Measurements from ENCODE around the gene GRIK4.
"Not testable (repeated sequence)": the region's sequence is repeated elsewhere in the genome, so short reads cannot be mapped to it uniquely, and the experiment has no call there.

Gene GRIK4

DNA sequence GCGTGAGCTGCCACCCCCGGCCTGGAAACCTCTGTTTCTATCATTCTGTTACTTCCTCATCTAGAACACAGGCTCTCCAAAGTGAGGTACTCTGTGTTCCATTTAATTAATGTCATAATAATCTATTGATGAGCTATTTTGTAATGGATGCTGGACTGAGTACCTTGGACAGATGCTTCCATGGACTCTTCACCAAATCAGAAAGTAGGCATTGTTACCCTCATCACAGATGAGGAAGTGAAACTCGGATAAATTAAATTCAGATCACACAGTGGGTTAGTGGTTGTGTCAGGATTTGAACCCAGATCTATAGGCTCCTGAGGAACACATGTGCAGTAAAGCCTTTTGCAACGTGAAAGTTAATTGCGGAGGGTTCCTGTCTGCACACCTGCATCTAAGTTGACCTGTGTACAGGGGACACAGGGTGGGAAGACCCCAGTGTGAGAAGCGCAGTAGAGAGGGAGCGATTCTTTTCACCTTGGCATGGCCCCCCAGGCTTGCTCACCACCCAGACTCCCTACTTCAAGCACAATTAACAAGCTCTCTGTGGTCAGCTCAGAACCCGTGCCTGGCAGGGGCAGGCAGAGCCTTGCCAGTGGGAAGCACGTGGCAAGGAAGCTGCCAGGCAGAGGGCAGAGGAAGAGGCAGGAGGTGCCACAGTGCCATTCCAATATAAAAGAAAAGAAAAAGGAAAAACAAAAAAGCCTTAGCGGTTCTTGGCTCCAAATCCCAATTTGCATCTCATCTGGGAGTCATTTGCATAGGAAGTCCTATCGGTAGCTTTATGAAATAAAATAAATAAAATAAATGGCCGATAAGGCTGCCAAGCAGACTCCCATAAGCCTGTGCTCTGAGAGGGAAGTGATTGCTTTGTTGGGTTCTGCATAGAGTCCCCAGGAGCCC, 239.3 kb downstream of the GRIK4 start:
- DNase-seq = no peak

DNA sequence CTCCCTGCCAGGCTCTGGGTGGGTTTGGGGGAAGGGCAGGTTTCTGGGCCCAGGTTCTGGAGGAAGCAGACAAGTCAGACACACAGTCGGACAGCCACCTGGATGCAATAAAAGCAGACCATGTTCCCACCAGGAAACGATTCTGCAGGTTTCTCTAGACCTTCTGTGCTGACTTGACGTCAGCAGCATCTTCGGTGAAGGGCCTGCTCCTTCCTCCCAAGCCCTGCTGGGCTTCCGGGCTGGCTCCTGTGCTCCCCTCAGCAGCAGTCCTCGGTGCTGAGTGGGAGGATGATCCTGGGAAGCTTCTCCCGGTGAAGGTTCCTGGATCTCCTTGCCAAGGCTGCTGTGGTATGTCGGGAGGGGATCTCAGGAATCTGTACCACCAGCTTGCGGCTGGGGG, 240.0 kb downstream of the GRIK4 start:
- no peak for DNase-seq

DNA sequence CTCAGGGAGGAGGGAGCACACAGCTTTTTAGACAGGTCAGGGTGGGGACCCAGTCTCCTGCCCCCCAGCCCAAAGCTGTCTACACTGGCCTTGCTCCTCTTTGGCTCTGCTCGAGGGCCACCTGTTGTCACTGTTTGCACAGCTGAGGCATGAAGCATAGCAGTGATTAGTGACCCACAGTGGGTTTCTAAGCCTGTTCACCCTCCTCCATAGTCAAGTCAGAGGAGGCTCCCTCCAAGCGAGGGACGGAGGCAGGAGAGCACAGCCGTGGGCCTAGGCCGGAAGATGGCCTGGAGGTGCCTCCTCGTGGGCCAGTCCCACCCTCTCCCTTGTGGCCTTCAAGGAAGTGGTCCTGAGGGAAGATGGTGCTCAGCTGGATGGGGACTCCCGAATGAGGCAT, 241.1 kb downstream of the GRIK4 start:
- DNase-seq = no peak

DNA sequence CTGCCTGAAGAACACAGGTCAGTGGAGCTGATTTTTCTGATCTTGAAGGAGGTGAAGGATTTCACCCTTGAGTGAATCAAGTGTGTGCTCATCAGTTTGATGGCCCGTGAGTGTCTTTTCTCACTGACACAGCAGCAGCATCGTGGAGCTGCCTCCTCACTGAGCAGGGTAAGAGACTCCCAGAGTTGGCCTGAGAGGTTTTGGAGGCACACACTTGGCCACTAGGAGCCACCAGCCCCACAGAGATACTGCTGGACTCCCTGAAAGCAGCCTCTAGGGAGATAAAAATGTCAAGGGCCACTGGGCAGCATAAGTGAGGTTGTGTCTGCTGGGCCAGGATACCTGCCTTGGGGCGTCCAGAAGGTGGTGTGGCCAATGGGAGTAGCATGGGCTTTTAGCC, 245.4 kb downstream of the GRIK4 start:
- no peak for DNase-seq

DNA sequence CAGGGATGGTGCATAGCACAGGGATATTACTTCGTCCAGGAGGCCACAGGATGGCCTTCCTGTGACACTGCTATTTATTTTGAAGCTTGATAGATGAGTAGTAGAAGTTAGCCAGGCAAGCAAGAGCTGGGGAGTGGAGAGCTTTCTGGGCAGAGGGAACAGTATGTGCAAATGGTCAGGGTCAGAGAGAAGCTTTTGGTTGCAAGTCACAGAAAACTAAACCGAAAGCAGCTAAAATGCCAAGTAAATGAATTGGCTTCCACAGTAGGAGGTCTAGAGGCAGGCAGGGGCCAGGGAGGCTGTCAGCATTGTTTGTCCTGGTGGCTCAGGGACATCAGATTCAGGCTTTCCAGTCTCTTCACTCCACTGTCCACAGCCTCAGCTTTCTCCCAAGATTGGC, 247.5 kb downstream of the GRIK4 start:
- DNase-seq = no peak

DNA sequence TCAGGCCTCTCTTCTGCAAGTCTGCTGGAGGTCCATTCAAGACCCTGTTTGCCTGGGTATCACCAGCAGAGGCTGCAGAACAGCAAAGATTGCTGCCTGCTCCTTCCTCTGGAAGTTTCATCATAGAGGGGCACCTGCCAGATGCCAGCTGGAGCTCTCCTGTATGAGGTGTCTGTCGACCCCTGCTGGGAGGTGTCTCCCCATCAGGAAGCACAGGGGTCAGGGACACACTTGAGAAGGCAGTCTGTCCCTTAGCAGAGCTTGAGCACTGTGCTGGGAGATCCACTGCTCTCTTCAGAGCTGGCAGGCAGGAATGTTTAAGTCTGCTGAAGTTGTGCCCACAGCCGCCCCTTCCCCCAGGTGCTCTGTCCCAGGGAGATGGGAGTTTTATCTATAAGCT, 254.2 kb downstream of the GRIK4 start:
- DNase-seq = not testable (repeated sequence)

DNA sequence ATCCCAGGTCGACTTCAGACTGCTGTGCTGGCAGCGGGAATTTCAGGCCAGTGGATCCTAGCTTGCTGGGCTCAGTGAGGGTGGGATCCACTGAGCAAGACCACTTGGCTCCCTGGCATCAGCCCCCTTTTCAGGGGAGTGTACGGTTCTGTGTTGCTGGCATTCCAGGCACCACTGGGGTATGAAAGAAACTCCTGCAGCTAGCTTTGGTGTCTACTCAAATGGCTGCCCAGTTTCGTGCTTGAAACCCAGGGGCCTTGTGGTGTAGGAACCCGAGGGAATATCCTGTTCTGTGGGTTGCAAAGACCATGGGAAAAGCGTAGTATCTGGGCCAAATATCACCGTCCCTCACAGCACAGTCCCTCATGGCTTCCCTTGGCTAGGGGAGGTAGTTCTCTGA, 254.8 kb downstream of the GRIK4 start:
- DNase-seq = no peak

DNA sequence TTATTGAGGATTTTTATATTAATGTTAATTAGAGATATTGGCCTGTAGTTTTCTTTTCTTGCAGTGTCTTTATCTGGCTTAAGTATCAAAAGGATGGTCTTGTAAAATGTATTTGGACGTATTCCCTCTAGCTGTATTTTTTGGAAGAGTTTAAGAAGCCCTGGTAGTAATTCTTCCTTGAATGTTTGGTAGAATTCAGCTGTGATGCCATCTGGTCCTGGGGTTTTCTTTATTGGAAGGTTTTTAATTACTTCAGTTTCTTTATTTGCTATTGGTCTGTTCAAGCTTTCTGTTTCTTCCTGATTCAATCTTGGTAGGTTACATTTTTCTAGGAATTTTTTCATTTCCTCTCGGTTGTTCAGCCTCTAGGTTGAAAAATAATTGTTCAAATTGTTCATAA, 257.4 kb downstream of the GRIK4 start:
- no peak for DNase-seq

DNA sequence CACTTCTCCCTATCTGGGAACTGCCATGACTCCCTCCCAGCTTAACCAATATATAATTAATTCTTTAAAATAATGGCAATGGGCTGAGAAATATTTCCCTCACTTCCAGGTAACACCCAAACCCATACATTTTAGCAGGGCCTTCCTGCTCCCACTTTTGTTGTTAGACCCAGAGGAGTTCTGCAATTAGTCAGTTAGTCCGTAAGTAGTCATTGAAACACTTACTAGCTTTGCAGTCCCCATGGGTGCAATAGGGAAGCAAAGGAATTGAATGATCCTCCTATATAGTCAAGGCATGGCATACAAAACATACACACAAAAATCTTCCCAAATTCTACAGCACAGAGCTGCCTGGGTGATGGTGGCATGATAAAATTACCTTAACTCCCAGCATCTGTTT, 258.4 kb downstream of the GRIK4 start:
- no peak for DNase-seq

DNA sequence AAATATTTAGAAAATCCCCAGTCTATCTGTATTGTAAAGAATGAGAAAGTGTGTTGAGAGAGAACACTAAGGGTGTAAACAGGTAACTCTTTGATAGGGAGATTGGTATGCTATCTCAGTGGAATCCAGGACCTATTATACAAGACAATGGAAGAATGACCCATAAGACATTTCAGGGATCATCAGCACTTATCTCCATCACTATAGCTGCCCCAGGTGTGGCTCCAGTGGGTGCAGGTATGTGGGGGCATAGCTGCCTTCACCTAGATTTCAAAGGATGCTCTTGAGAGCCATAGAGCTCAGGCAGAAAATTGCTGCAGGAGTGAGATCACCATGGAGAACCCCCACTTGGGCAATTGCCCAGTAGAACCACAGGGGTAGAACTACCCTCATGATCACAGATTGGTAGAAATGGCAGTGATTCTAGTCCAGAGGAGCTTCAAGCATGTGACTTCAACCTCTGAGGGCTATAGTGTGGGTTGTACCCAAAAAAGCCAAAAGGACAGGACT, 260.1 kb downstream of the GRIK4 start:
- DNase-seq = no peak

DNA sequence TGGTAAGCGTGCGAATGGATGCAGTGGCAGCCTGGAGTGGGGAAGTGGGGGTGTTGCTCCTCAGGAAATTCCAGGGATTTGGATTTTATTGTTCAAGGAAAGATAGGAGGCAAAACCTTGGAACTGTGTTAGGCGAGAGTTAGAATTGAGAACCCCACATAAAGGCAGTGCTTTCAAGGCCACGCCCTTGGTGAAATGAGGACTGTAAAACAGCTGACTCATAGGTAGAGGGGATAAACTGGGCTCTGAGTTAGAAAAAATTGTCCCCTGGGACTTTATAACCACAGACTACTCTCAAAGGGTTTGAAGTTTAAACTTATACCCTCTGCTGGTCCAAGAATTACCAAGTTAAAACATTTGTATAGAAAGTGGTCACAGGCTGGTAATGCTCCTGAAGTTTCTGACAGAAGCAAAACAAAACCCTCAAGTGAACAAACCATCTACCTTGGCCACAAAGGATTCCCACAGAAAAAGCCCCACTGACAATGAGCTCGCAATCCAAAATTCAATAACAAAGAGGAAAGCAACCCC, 262.0 kb downstream of the GRIK4 start:
- DNase-seq = no peak

DNA sequence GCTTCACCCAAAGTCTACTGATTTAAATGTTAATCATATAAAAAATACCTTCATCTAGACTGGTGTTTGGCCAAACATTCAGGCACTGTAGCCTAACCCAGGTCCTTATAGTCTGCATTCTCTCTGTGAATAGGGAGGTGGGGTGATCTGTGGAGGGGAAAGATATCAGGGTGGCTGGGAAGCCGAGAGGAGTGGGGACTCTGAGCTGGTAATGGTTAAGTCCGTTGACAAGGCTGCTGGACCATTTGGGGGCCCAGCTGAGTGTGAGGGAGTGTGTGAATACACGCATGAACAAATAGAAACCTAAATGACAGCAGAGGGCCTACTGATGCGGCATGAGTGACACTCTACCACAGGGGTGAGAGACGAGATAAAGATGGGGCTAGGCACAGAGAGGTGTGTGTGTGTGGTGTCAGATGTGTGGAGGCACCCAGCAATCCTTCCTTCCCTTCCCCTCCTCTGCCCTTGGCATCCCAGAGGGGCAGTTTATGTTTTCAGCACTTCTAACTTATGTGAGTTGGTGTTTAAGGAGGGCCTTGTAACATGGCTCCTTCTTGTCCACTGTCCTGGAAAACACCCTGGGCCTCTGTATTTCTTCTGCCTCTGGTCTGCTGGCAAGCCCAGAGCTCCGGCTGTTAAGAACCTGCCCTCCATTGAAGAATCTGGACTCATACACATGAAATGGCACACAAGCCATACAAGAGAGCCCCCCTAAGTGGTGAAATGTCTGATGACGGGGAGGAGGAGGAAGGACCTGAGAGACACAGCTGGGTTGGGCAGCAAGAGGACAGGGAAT, 263.2 kb downstream of the GRIK4 start:
- DNase-seq = no peak

DNA sequence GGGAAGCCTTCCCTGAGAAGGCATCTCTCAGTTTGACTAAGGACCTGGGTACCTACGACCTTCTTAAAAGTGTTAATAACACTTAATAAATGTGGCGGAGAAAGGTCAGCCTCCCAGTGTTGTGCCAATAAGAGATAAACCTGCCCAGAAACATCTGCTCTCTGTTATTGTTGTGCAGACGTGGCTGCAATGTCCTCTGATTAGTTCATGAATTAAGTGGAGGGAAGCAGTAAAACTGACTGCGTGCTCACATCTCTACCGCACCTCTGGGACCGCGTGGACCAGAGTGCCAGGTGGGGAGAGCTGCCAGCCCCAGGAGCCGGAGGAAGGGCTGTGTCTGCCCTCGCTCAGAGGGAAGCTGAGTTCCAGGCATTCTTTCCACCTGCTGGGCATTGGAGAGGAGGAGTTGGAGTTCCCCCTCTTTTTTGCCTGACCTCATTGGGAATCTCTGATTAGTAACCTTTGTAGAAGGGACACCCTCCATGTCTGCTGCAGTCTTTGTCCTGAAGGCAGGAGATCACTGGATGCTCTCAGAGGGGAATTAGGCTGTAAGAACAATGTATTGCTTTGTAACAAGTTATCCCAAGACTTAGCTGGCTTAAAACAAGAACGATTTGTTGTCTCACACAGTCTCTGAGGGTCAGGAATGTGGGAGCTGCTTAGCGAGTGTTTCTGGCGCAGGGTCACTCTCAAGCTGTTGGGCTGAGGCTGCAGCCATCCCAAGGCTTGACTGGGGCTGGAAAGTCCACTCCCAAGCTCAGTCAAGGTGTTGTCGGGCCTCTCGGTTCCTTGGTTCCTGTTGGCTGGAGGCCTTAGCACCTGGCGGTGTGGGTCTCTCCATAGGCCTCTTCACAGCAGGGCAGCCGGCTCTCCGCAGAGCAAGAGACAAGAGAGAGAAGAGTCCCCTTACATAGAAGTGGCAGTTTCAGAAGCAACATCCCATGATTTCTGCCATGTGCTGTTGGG, 264.7 kb downstream of the GRIK4 start:
- no peak for DNase-seq

DNA sequence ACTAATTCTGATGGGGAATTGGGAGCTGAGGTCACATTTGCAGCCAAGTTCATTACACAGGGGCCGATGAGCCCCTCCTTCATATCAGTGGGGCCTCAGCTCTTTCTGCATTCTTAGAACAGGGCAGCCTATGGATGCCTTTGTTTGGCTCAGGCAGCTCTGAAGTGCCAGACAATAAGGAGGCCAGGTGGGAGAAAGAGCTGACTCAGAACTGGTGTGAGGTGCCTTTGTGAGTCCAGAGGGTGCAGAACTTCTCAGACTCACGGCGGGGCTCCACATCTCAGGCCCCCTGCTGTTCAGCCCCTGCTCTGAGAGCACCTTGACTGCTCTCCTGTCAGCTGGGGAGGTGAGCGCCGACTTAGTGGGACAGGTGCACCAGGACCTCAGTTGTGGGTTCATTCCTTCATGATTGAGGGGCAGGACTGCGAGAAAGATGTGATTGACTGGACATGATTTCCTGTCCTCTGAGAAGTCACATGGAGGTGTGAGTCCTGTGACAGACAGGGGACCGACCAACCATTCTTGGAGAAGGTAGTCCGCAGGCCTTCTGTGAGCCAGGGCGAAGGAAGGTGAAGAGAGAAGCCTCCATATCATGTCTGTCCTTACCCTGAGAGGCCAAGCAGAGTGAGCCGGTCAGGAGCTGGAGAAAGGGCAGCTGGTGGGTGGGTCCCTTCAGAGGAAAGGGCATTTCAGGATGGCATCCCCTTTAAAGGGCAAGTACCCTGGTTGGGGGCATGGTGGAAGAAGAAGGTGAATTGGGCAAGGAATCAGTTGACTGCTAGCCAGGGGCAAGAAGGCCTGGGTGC, 267.3 kb downstream of the GRIK4 start:
- no peak for DNase-seq

DNA sequence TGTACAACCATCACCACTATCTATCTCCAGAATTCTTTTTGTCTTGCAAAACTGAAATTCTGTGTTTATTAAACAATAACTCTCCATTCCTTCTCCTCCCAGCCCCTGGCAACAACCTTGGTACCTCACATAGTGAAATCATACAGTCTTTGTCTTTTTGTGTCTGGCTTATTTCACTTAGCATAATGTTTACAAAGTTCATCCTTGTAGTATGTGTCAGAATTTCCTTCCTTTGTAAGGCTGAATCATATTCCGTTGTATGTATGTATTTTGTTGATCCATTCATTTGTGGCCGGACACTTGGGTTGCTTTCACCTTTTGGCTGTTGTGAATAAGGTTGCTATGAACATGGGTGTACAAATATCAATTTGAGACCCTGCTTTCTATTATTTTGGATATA, 268.7 kb downstream of the GRIK4 start:
- no peak for DNase-seq

DNA sequence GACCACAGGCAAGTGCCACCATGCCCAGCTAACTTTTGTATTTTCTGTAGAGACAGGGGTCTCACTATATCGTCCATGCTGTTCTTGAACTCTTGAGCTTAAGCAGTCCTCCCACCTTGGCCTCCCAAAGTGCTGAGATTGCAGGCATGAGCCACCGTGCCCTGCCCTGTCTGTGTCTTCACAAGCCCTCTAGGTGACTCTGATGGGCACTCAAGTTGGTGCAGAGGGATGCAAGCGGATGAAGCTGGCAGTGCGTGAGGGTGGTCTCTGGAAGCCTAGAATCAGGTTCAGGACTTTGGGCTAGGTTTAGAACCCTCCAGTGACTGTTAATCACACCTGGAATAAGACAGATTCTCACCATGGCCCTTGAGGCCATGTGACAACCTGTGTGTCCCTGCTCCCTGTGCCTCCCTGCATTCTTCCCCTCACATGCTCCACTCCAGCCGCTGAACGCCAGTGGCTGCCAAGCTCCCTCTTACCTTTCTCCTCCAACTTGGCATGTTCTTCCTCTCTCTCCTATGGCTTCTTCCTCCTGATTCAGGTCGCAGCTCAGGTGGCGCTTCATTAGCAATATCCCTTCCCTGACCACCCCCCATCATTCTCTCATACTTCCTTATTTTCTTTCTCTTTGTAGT, 270.1 kb downstream of the GRIK4 start:
- no peak for DNase-seq

DNA sequence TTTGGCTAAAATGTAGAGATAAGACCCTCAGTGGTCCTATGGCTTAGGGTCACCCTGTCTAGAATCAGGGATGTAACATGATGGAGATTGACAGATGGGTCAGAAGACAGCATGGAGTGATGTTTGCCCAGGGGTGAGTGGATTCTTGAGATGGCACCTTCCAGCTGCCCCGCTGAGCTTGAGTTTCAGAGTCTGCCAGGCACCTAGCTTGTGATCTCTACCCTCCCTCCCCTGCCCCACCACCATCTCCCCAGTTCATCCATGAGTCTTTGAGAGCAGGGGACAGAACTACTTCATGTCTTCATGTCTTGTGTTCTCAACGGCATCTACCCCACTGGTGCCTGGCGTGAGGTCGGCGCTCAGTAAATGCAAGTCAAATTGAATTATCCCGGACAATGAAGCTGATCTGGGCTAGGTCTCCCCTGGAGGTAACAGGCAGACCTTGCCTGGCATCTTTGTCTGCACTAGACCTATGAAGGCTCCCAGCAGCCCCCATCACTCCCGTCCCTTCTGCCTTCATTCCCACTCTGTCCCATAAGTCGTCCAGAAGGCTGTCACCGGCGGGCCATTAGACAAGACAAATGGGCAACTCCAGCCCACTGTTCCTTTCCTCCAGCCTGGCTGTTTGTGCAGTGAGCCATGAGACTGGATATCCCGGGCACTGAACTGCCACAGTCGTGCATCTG, 273.2 kb downstream of the GRIK4 start:
- no peak for DNase-seq

DNA sequence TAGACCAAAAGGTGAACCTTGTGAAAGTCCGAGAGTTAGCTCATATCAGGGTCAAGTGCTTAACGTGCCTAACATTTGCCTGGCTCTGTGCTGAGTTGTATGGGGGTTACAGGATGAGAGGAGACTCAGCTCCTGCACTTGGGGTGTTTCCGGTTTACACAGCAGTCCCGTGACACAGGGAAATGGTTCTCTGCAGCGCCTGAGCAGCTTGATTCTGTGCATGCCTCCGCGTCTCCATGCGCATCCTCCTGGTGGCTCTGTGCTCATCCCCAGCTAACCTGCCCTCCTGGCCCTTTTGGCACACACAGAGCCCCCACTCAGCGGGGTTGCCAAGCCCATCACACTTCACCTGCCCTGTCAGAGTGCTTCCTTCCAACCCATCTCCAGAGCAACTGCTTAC, 274.0 kb downstream of the GRIK4 start:
- DNase-seq = no peak

DNA sequence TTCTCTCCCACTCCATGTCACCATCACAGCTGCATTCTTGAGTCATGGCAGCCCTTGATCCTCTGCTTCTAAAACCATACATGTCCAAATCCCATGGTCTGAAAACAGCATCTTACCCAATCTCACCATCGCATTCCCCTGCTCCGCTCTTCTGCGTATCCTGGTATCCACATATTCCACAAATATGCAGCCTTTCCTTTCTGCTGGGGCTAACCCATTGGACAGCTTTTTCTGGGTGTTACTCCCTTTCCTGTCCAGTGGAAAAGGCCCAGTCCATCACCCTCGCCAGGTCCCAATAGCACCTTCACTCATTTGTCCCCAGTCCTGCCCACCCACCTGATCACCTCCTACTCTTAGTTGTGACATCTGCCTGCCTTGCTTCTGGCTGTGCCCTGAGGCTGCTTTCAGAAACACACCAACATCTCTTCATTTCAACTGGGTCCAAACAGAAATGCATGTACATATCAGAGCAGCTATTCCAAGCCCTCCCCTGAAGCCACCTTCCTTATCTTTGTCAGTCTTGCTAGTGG, 274.7 kb downstream of the GRIK4 start:
- DNase-seq = no peak

DNA sequence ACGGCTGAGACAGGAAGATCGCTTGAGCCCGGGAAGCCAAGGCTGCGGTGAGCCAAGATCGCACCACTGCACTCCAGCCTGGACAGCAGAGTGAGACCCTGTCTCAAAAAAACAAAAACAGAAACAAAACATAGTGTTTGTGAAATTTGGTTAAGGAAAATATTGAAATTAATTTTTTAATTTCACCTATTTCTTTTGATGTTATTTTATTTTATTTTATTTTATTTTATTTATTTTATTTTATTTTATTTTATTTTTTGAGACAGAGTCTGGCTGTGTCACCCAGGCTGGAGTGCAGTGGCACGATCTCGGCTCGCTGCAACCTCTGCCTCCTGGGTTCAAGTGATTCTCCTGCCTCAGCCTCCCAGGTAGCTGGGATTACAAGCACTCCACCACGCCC, 275.7 kb downstream of the GRIK4 start:
- not testable (repeated sequence) for DNase-seq
